GM12875 (cell line): Measurements from ENCODE around the gene UBE2G1.
"Not testable (repeated sequence)": the region's sequence is repeated elsewhere in the genome, so short reads cannot be mapped to it uniquely, and the experiment has no call there.

Experiments
- H3K4me3 ChIP-seq: one replicate; pipeline ENCODE4 v1.5.1; 2011; ENCODE audit warnings: low read depth, low read length, control low read depth
- CTCF ChIP-seq: IDR thresholded peaks from 2 replicates; pipeline ENCODE4 v1.5.1; 2011; ENCODE audit warnings: low read depth, mild to moderate bottlenecking, control low read depth, inconsistent platforms, low read length, moderate library complexity, borderline replicate concordance; ENCODE audit not compliant: insufficient read depth

Gene UBE2G1

GRCh38 chr17:4387137-4387536 lies 20.7 kb upstream of the UBE2G1 start:
- H3K4me3 ChIP-seq, result no peak overlapping the region
- TF ChIP-seq CTCF, result no peak

GRCh38 chr17:4386406-4386805 lies 19.9 kb upstream of the UBE2G1 start:
- no peak for TF ChIP-seq CTCF
- no peak overlapping the region for H3K4me3 ChIP-seq

GRCh38 chr17:4381690-4382671 lies 15.5 kb upstream of the UBE2G1 start:
- TF ChIP-seq CTCF, result no peak
- H3K4me3 ChIP-seq, result no peak overlapping the region

GRCh38 chr17:4378626-4379025 lies 12.2 kb upstream of the UBE2G1 start:
- no peak overlapping the region for H3K4me3 ChIP-seq
- no peak for TF ChIP-seq CTCF

GRCh38 chr17:4377247-4377646 lies 10.8 kb upstream of the UBE2G1 start:
- not testable (repeated sequence) for H3K4me3 ChIP-seq

GRCh38 chr17:4375796-4376440 lies 9.4 kb upstream of the UBE2G1 start:
- not testable (repeated sequence) for H3K4me3 ChIP-seq

GRCh38 chr17:4375039-4375748 lies 8.7 kb upstream of the UBE2G1 start:
- TF ChIP-seq CTCF, result no peak
- peak overlapping the region; percentile 21 for H3K4me3 ChIP-seq
